GM23338 (cell line): Measurements from ENCODE around the gene AP2A2. TPM values are rescaled to one million over a fixed set of nuclear protein-coding genes. Genes with fewer than 3 reads are reported as not detected.

Experiments used
- ATAC-seq: fragments of 200-7000 bp; cut with Tn5 transposase; 3 replicates; pipeline ENCODE4 v1.9.1; 2020
- DNase-seq: peaks from one replicate; pipeline ENCODE4 v3.0.0-alpha.2; 2015; ENCODE audit warnings: low spot score
- H2AFZ ChIP-seq: fragments of 200-600 bp; sonication (generic); 2 replicates; pipeline ENCODE4 v1.8.0; 2016; ENCODE audit warnings: antibody characterized with exemption, mild to moderate bottlenecking, moderate library complexity
- H3F3A ChIP-seq: fragments of 200-600 bp; sonication (generic); replicated peaks from 2 replicates; pipeline ENCODE4 v1.8.0; 2017; ENCODE audit warnings: antibody characterized with exemption, mixed run types, low read depth
- H3K27ac ChIP-seq: fragments of 200-600 bp; sonication (generic); 2 replicates; pipeline ENCODE4 v1.6.1; 2016; ENCODE audit warnings: low read depth
- H3K27me3 ChIP-seq: fragments of 200-600 bp; sonication (generic); 2 replicates; pipeline ENCODE4 v1.8.0; 2016; ENCODE audit warnings: mild to moderate bottlenecking, mixed run types, moderate library complexity; ENCODE audit not compliant: insufficient read depth
- H3K36me3 ChIP-seq: fragments of 200-600 bp; sonication (generic); 2 replicates; pipeline ENCODE4 v1.8.0; 2016; ENCODE audit warnings: mild to moderate bottlenecking; ENCODE audit not compliant: insufficient read depth
- H3K4me1 ChIP-seq: fragments of 200-600 bp; sonication (generic); 2 replicates; pipeline ENCODE4 v1.8.0; 2016; ENCODE audit warnings: mild to moderate bottlenecking, moderate library complexity; ENCODE audit not compliant: insufficient read depth
- H3K4me2 ChIP-seq: fragments of 200-600 bp; sonication (generic); 2 replicates; pipeline ENCODE4 v1.7.1; 2017; ENCODE audit warnings: mixed run types
- H3K4me3 ChIP-seq: fragments of 200-600 bp; sonication (generic); 2 replicates; pipeline ENCODE4 v1.6.1; 2016; ENCODE audit warnings: mixed run types
- H3K79me2 ChIP-seq: fragments of 200-600 bp; sonication (generic); replicated peaks from 2 replicates; pipeline ENCODE4 v1.8.0; 2017; ENCODE audit warnings: mild to moderate bottlenecking; ENCODE audit not compliant: insufficient read depth
- H3K9me2 ChIP-seq: fragments of 200-600 bp; sonication (generic); 2 replicates; pipeline ENCODE4 v1.8.0; 2017; ENCODE audit not compliant: insufficient read depth
- H4K20me1 ChIP-seq: fragments of 200-600 bp; sonication (generic); replicated peaks from 2 replicates; pipeline ENCODE4 v1.8.0; 2017; ENCODE audit warnings: mild to moderate bottlenecking; ENCODE audit not compliant: insufficient read depth
- H3K27ac Mint-ChIP-seq: 2 replicates; pipeline ENCODE4 v1.8.0; 2020; ENCODE audit warnings: inconsistent platforms, mild to moderate bottlenecking, moderate library complexity, mixed read lengths
- H3K27me3 Mint-ChIP-seq: 3 replicates; pipeline ENCODE4 v1.8.0; 2022; ENCODE audit warnings: low read depth, mild to moderate bottlenecking, moderate library complexity, mixed read lengths, inconsistent platforms; ENCODE audit not compliant: insufficient read depth, poor library complexity
- H3K36me3 Mint-ChIP-seq: 3 replicates; pipeline ENCODE4 v1.8.0; 2021; ENCODE audit warnings: low read depth, mild to moderate bottlenecking, inconsistent platforms, moderate library complexity, mixed read lengths
- H3K4me1 Mint-ChIP-seq: 3 replicates; pipeline ENCODE4 v1.8.0; 2020; ENCODE audit warnings: mild to moderate bottlenecking, inconsistent platforms, mixed read lengths
- H3K4me3 Mint-ChIP-seq: 3 replicates; pipeline ENCODE4 v1.8.0; 2021; ENCODE audit warnings: moderate library complexity, mild to moderate bottlenecking, inconsistent platforms, mixed read lengths
- H3K9me3 Mint-ChIP-seq: 3 replicates; pipeline ENCODE4 v1.8.0; 2020; ENCODE audit warnings: moderate library complexity, mild to moderate bottlenecking, inconsistent platforms, mixed read lengths
- CREB1 ChIP-seq: fragments of 250-450 bp; sonication (Bioruptor Pico); IDR thresholded peaks from 2 replicates; pipeline ENCODE4 v1.5.0; 2020; ENCODE audit warnings: low read depth, mild to moderate bottlenecking, moderate library complexity
- CTCF ChIP-seq, 2 experiments: fragments of 200-600 bp in 1 of 2; sonication (generic) in 1 of 2; conservative IDR thresholded peaks; 2 replicates each; pipeline versions ENCODE4 v1.5.1 to v1.6.1; 2016 to 2017; ENCODE audit warnings: antibody characterized with exemption in 2 of 2, low read depth in 2 of 2, mild to moderate bottlenecking in 2 of 2, moderate library complexity in 1 of 2
- EZH2 ChIP-seq: fragments of 200-600 bp; sonication (generic); IDR thresholded peaks from one replicate; pipeline ENCODE4 v1.8.0; 2017; ENCODE audit warnings: antibody characterized with exemption, mild to moderate bottlenecking, low read depth; ENCODE audit not compliant: unreplicated experiment
- EZH2phosphoT487 ChIP-seq: fragments of 200-600 bp; sonication (generic); IDR thresholded peaks from one replicate; pipeline ENCODE4 v1.8.1; 2018; ENCODE audit warnings: antibody characterized with exemption; ENCODE audit not compliant: unreplicated experiment
- JUNB ChIP-seq: IDR thresholded peaks from one replicate; pipeline ENCODE4 v1.6.1; 2016; ENCODE audit warnings: antibody characterized with exemption; ENCODE audit not compliant: unreplicated experiment
- NANOG ChIP-seq: IDR thresholded peaks from 2 replicates; pipeline ENCODE4 v1.6.1; 2016; ENCODE audit warnings: antibody characterized with exemption, borderline replicate concordance
- POLR2AphosphoS5 ChIP-seq: IDR thresholded peaks from 2 replicates; pipeline ENCODE4 v1.6.1; 2016; ENCODE audit warnings: antibody characterized with exemption, low read depth
- REST ChIP-seq: IDR thresholded peaks from one replicate; pipeline ENCODE4 v1.6.1; 2018; ENCODE audit warnings: antibody characterized with exemption; ENCODE audit not compliant: unreplicated experiment
- STAT1 ChIP-seq: IDR thresholded peaks from one replicate; pipeline ENCODE4 v1.6.1; 2016; ENCODE audit warnings: antibody characterized with exemption; ENCODE audit not compliant: unreplicated experiment
- ZNF114 ChIP-seq: fragments of 250-450 bp; sonication (Bioruptor Pico); IDR thresholded peaks from 2 replicates; pipeline ENCODE4 v1.5.0; 2020; ENCODE audit warnings: mild to moderate bottlenecking, moderate library complexity
- ZNF331 ChIP-seq: fragments of 250-450 bp; sonication (Bioruptor Pico); IDR thresholded peaks from 2 replicates; pipeline ENCODE4 v1.5.0; 2020; ENCODE audit warnings: low read depth, mild to moderate bottlenecking, moderate library complexity
- ZNF462 ChIP-seq: fragments of 250-450 bp; sonication (Bioruptor Pico); IDR thresholded peaks from 2 replicates; pipeline ENCODE4 v1.5.0; 2020; ENCODE audit warnings: mild to moderate bottlenecking, moderate library complexity
- polyA plus RNA-seq: library from polyadenylated mRNA; unstranded; fragments of >200 nt; fragmentation: Nextera tagmentation; extraction: Ambion mirVana; gene quantifications from 2 replicates; pipeline ENCODE4 v1.2.1, GENCODE V29; 2016
- total RNA-seq: library from RNA; depleted of rRNA; stranded (reverse); fragments of >200 nt; shearing (Covaris generic); gene quantifications from 2 replicates; pipeline ENCODE4 v1.2.3, GENCODE V29; 2014
- TF ChIP-seq, protein P1 (sequence below): IDR thresholded peaks from 2 replicates; pipeline ENCODE4 v1.6.1; 2016; ENCODE audit warnings: antibody characterized with exemption

Gene AP2A2
- total and polyA plus RNA-seq, 2 experiments from 2014 or later = 23.7 to 47.5 TPM

- Mint-ChIP-seq H3K27me3 (peaks cover 14% of the 10 kb centered on the region), H3K4me1 (peaks cover 5% of the 10 kb centered on the region; the same call in 2 of the 3 replicates), H3K27ac (no peak overlapping the region), H3K4me3 (no peak overlapping the region), H3K9me3 (no peaks in the 10 kb centered on the region; the same call in 2 of the 3 replicates), H3K36me3 (no peaks in the 10 kb centered on the region; the same call in 2 of the 3 replicates)
- Histone ChIP-seq H3K9me2 (no peaks in the 10 kb centered on the region), H3F3A (0 out of 2 replicates have a peak, but pooled peaks cover 5% of the 10 kb centered on the region), H2AFZ (no peak overlapping the region), H3K27me3 (no peaks in the 10 kb centered on the region), H3K36me3 (no peaks in the 10 kb centered on the region), H3K4me1 (peaks cover 5% of the 10 kb centered on the region; the same call in 1 of the 2 replicates), H3K79me2 (peaks cover 9% of the 10 kb centered on the region), H4K20me1 (no peaks in the 10 kb centered on the region), H3K4me2 (no peak overlapping the region), H3K27ac (no peak overlapping the region), H3K4me3 (no peak overlapping the region)
- no peak for DNase-seq
- no peak for ATAC-seq
- no peak for TF ChIP-seq ZNF114 (CRISPR knock-in tag)
- no peak for TF ChIP-seq NANOG
- TF ChIP-seq POLR2AphosphoS5 = no peak
- TF ChIP-seq CREB1 (CRISPR knock-in tag) = no peak
- TF ChIP-seq CTCF (conservative IDR thresholded peaks at IDR 0.05; ENCODE audit: low read depth in 2 of 2) = no peak
- TF ChIP-seq JUNB = no peak
- no peak for TF ChIP-seq ZNF331 (CRISPR knock-in tag)
- no peak for TF ChIP-seq REST
- no peak for TF ChIP-seq ZNF462 (CRISPR knock-in tag)
- TF ChIP-seq STAT1 = no peak
- no peak for TF ChIP-seq EZH2phosphoT487
- no peak for TF ChIP-seq EZH2
- TF ChIP-seq, protein P1, sequence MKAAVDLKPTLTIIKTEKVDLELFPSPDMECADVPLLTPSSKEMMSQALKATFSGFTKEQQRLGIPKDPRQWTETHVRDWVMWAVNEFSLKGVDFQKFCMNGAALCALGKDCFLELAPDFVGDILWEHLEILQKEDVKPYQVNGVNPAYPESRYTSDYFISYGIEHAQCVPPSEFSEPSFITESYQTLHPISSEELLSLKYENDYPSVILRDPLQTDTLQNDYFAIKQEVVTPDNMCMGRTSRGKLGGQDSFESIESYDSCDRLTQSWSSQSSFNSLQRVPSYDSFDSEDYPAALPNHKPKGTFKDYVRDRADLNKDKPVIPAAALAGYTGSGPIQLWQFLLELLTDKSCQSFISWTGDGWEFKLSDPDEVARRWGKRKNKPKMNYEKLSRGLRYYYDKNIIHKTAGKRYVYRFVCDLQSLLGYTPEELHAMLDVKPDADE = no peak
Measured at GRCh38 chr11:921921-922678, 3.6 kb upstream of the AP2A2 start.
